IMR-90 (cell line): ENCODE measurements around the gene RFTN2. TPM values are rescaled to one million over a fixed set of nuclear protein-coding genes. Genes with fewer than 3 reads are reported as not detected.

Experiments
- ATAC-seq: fragments of 200-7000 bp; cut with Tn5 transposase; 2 replicates; pipeline ENCODE4 v1.9.1; 2020; ENCODE audit warnings: low read depth, mild to moderate bottlenecking, moderate library complexity
- BruUV-seq: library from RNA; stranded (reverse); fragments of 400-500 nt; replicated peaks from 2 replicates; lab custom pipeline; 2021; lab: Mats Ljungman, UMichigan
- CTCF ChIA-PET: fragments of 300-600 bp; formaldehyde crosslinking; extraction: SDS; loops from one replicate; lab custom pipeline; 2021; ENCODE audit warnings: antibody characterized with exemption; lab: Yijun Ruan, JAX
- POLR2A ChIA-PET: fragments of 300-600 bp; sonication (Branson Sonifier 250); formaldehyde crosslinking; loops from one replicate; lab custom pipeline; 2022; ENCODE audit warnings: antibody characterized with exemption; ENCODE audit not compliant: unreplicated experiment; lab: Charles Lee
- DNase-seq: peaks from one replicate; pipeline ENCODE4 v3.0.0; 2013
- H2AFZ ChIP-seq: replicated peaks from 2 replicates; pipeline ENCODE3; 2013; ENCODE audit warnings: low read length, mild to moderate bottlenecking; ENCODE audit not compliant: poor library complexity
- H2AK5ac ChIP-seq: 2 replicates; pipeline ENCODE4 v1.6.1; 2013; ENCODE audit warnings: low read depth, low read length, inconsistent platforms
- H2AK9ac ChIP-seq: replicated peaks from 2 replicates; pipeline ENCODE3; 2013; ENCODE audit warnings: mild to moderate bottlenecking, low read depth, low read length, moderate library complexity; ENCODE audit not compliant: poor library complexity
- H2BK120ac ChIP-seq: 2 replicates; pipeline ENCODE4 v1.6.1; 2013; ENCODE audit warnings: low read depth, low read length, inconsistent platforms
- H2BK15ac ChIP-seq: 3 replicates; pipeline ENCODE4 v1.6.1; 2013; ENCODE audit warnings: low read depth, low read length, inconsistent platforms
- H2BK20ac ChIP-seq: 2 replicates; pipeline ENCODE4 v1.6.1; 2013; ENCODE audit warnings: low read depth, mild to moderate bottlenecking, inconsistent platforms, low read length, moderate library complexity
- H2BK5ac ChIP-seq: 2 replicates; pipeline ENCODE4 v1.6.1; 2013; ENCODE audit warnings: mild to moderate bottlenecking, low read depth, low read length, inconsistent platforms; ENCODE audit not compliant: poor library complexity, severe bottlenecking
- H3K14ac ChIP-seq: replicated peaks from 2 replicates; pipeline ENCODE4 v1.6.1; 2013; ENCODE audit warnings: low read depth, low read length, inconsistent platforms
- H3K18ac ChIP-seq: 2 replicates; pipeline ENCODE4 v1.6.1; 2013; ENCODE audit warnings: low read depth, low read length, control low read depth
- H3K23ac ChIP-seq: 2 replicates; pipeline ENCODE4 v1.6.1; 2013; ENCODE audit warnings: low read depth, low read length, inconsistent platforms
- H3K27ac ChIP-seq: 2 replicates; pipeline ENCODE4 v1.5.1; 2013; ENCODE audit warnings: mild to moderate bottlenecking, control low read depth, low read length; ENCODE audit not compliant: insufficient read depth
- H3K27me3 ChIP-seq: 2 replicates; pipeline ENCODE4 v1.6.1; 2013; ENCODE audit warnings: low read length; ENCODE audit not compliant: control insufficient read depth, insufficient read depth
- H3K36me3 ChIP-seq: 2 replicates; pipeline ENCODE4 v1.6.1; 2013; ENCODE audit warnings: low read length, mixed read lengths; ENCODE audit not compliant: control insufficient read depth, insufficient read depth
- H3K4ac ChIP-seq: 2 replicates; pipeline ENCODE4 v1.6.1; 2013; ENCODE audit warnings: low read depth, low read length, inconsistent platforms
- H3K4me1 ChIP-seq: 2 replicates; pipeline ENCODE4 v1.6.1; 2013; ENCODE audit warnings: low read length, mixed read lengths; ENCODE audit not compliant: control insufficient read depth, insufficient read depth
- H3K4me2 ChIP-seq: 2 replicates; pipeline ENCODE4 v1.6.1; 2013; ENCODE audit warnings: low read depth, mild to moderate bottlenecking, control low read depth, low read length, moderate library complexity
- H3K4me3 ChIP-seq: 2 replicates; pipeline ENCODE4 v1.5.1; 2013; ENCODE audit warnings: low read depth, mild to moderate bottlenecking, control low read depth, low read length, moderate library complexity; ENCODE audit not compliant: insufficient read depth
- H3K56ac ChIP-seq: 2 replicates; pipeline ENCODE4 v1.6.1; 2013; ENCODE audit warnings: low read length, inconsistent platforms; ENCODE audit not compliant: insufficient read depth; ENCODE audit errors: extremely low read depth
- H3K79me1 ChIP-seq, 2 experiments: 2 replicates each; pipeline ENCODE4 v1.6.1; 2013; ENCODE audit warnings: low read length in 2 of 2, inconsistent platforms in 1 of 2, low read depth in 1 of 2
- H3K9ac ChIP-seq: 2 replicates; pipeline ENCODE4 v1.6.1; 2013; ENCODE audit warnings: low read depth, low read length, control low read depth
- H3K9me1 ChIP-seq: 2 replicates; pipeline ENCODE4 v1.6.1; 2013; ENCODE audit warnings: low read length, inconsistent platforms; ENCODE audit not compliant: insufficient read depth
- H3K9me3 ChIP-seq: 2 replicates; pipeline ENCODE4 v1.6.1; 2013; ENCODE audit warnings: low read length; ENCODE audit not compliant: control insufficient read depth, insufficient read depth
- H4K20me1 ChIP-seq: 2 replicates; pipeline ENCODE4 v1.6.1; 2013; ENCODE audit warnings: low read length, inconsistent platforms; ENCODE audit not compliant: insufficient read depth
- H4K5ac ChIP-seq: 2 replicates; pipeline ENCODE4 v1.6.1; 2013; ENCODE audit warnings: mild to moderate bottlenecking, low read depth, low read length, control low read depth
- H4K8ac ChIP-seq, 2 experiments: 2 replicates each; pipeline ENCODE4 v1.6.1; 2013; ENCODE audit warnings: low read depth in 2 of 2, low read length in 2 of 2, control low read depth in 1 of 2, inconsistent platforms in 1 of 2
- H4K91ac ChIP-seq: 2 replicates; pipeline ENCODE4 v1.6.1; 2013; ENCODE audit warnings: low read depth, low read length, inconsistent platforms; ENCODE audit not compliant: insufficient read depth
- BHLHE40 ChIP-seq: fragments of 150-350 bp; IDR thresholded peaks from 2 replicates; pipeline ENCODE4 v1.6.1; 2016; ENCODE audit warnings: mild to moderate bottlenecking, low read depth, low read length
- CEBPB ChIP-seq: IDR thresholded peaks from 2 replicates; pipeline ENCODE4 v1.6.1; 2012; ENCODE audit warnings: low read depth, low read length, improper control_type of control experiment
- CHD1 ChIP-seq: IDR thresholded peaks from 2 replicates; pipeline ENCODE4 v1.6.1; 2012; ENCODE audit warnings: low read depth, low read length, improper control_type of control experiment
- CTCF ChIP-seq: conservative IDR thresholded peaks from 2 replicates; pipeline ENCODE4 v1.5.1; 2012; ENCODE audit warnings: mild to moderate bottlenecking, low read depth, low read length, improper control_type of control experiment
- FOS ChIP-seq: fragments of 150-350 bp; IDR thresholded peaks from 2 replicates; pipeline ENCODE4 v1.6.1; 2016; ENCODE audit warnings: low read depth, low read length
- MAFK ChIP-seq: IDR thresholded peaks from 2 replicates; pipeline ENCODE4 v1.6.1; 2012; ENCODE audit warnings: low read depth, low read length, improper control_type of control experiment
- MAZ ChIP-seq: IDR thresholded peaks from 2 replicates; pipeline ENCODE4 v1.6.1; 2012; ENCODE audit warnings: low read depth, mild to moderate bottlenecking, low read length, improper control_type of control experiment, moderate library complexity, borderline replicate concordance
- MXI1 ChIP-seq: IDR thresholded peaks from 2 replicates; pipeline ENCODE4 v1.6.1; 2012; ENCODE audit warnings: low read depth, mild to moderate bottlenecking, low read length, moderate library complexity, borderline replicate concordance
- NFE2L2 ChIP-seq: fragments of 150-350 bp; IDR thresholded peaks from 2 replicates; pipeline ENCODE4 v1.6.1; 2016; ENCODE audit warnings: low read depth, mild to moderate bottlenecking, low read length
- POLR2A ChIP-seq: IDR thresholded peaks from 2 replicates; pipeline ENCODE4 v1.6.1; 2012; ENCODE audit warnings: mild to moderate bottlenecking, low read depth, low read length
- RAD21 ChIP-seq: IDR thresholded peaks from 2 replicates; pipeline ENCODE4 v1.6.1; 2012; ENCODE audit warnings: low read length, improper control_type of control experiment
- RCOR1 ChIP-seq: IDR thresholded peaks from 2 replicates; pipeline ENCODE4 v1.6.1; 2012; ENCODE audit warnings: mild to moderate bottlenecking, low read length, improper control_type of control experiment; ENCODE audit not compliant: insufficient replicate concordance
- RFX5 ChIP-seq: IDR thresholded peaks from 2 replicates; pipeline ENCODE4 v1.8.0; 2012; ENCODE audit warnings: low read depth, mild to moderate bottlenecking, low read length, moderate library complexity
- SMC3 ChIP-seq: fragments of 150-350 bp; IDR thresholded peaks from 2 replicates; pipeline ENCODE4 v1.6.1; 2016; ENCODE audit warnings: low read depth, mild to moderate bottlenecking, antibody characterized with exemption, low read length, moderate library complexity
- USF2 ChIP-seq: fragments of 150-350 bp; IDR thresholded peaks from 2 replicates; pipeline ENCODE4 v1.6.1; 2017; ENCODE audit warnings: mild to moderate bottlenecking, antibody characterized with exemption, low read length, low read depth
- WGBS, 2 experiments: methylation state at CpG; one replicate each; pipeline versions ENCODE4 v1.1.5 to v1.1.7; 2013; ENCODE audit warnings: missing lambda C conversion rate in 2 of 2; ENCODE audit not compliant: insufficient read length in 1 of 2; ENCODE audit errors: extremely low coverage in 2 of 2; 5-methylcytosine and 5-hydroxymethylcytosine counted together
- dilution Hi-C: fragments of 300-500 bp; cut with HindIII; formaldehyde crosslinking; loops from one replicate; pipeline ENCODE4 v1.14.3; 2018; ENCODE audit warnings: low sequenced_read_pairs; ENCODE audit not compliant: unreplicated experiment
- in situ Hi-C: fragments of 300-500 bp; cut with MboI; formaldehyde crosslinking; loops from 3 replicates; pipeline ENCODE4 v1.14.3; 2019; ENCODE audit warnings: low sequenced_read_pairs, inconsistent platforms, mixed read lengths
- intact Hi-C: fragments of 100-400 bp; cut with micrococcal nuclease; formaldehyde crosslinking; loops from 2 replicates; pipeline ENCODE4 v1.10.0; 2022
- polyA plus RNA-seq, 3 experiments: library from polyadenylated mRNA; depleted of rRNA; stranded (reverse); fragments of >200 nt; gene quantifications; 2 replicates each; pipeline ENCODE4 v1.2.3, GENCODE V29; 2012; ENCODE audit warnings: low replicate concordance in 1 of 3
- total RNA-seq: library from RNA; depleted of rRNA; stranded (reverse); fragments of >200 nt; gene quantifications from 2 replicates; pipeline ENCODE4 v1.2.3, GENCODE V29; 2012
- TF ChIP-seq, protein P1 (sequence below): fragments of 150-350 bp; IDR thresholded peaks from 2 replicates; pipeline ENCODE4 v1.6.1; 2016; ENCODE audit warnings: low read depth, mild to moderate bottlenecking, low read length, moderate library complexity, borderline replicate concordance

The RFTN2 gene
- total and polyA plus RNA-seq, 2 of the 4 experiments (the other 2 are of a cell fraction), result 0.44 to 2.3 TPM

- ATAC-seq (no peak), DNase-seq (no peak)
- BruUV-seq, result no TSS peak
- H2BK5ac ChIP-seq, result no peak overlapping the region
- ChIA-PET CTCF (interaction anchor here (0.6 kb wide), 1 partner anchor 72 kb away, joined by 5 read pairs; no protein-coding TSS in a partner anchor), POLR2A (no interaction called here)
- H4K5ac ChIP-seq, result no peak overlapping the region
- H3K9me1 ChIP-seq, result no peaks in the 10 kb centered on the region
- no peak overlapping the region for H4K8ac ChIP-seq
- H3K18ac ChIP-seq, result no peak overlapping the region
- H2BK120ac ChIP-seq, result no peak overlapping the region
- in situ Hi-C loops, result no loop called here
- H2AFZ ChIP-seq, result no peak overlapping the region
- H3K9ac ChIP-seq, result no peak overlapping the region
- intact Hi-C loops, result no loop called here
- peaks cover 2% of the 10 kb centered on the region; the same call in 1 of the 2 replicates for H3K4me1 ChIP-seq
- no peak overlapping the region for H3K4me2 ChIP-seq
- no peaks in the 10 kb centered on the region for H3K79me1 ChIP-seq
- H3K23ac ChIP-seq, result no peak overlapping the region
- no peaks in the 10 kb centered on the region for H3K27me3 ChIP-seq
- H2AK9ac ChIP-seq, result no peak overlapping the region
- no peak overlapping the region for H2AK5ac ChIP-seq
- H3K27ac ChIP-seq, result no peak overlapping the region
- no peaks in the 10 kb centered on the region for H3K36me3 ChIP-seq
- H3K14ac ChIP-seq, result no peak overlapping the region
- WGBS, 2 experiments, result no CpG with 5 or more reads among the region's 2 CpGs
- no peak overlapping the region for H3K4me3 ChIP-seq
- H2BK15ac ChIP-seq, result no peak overlapping the region
- no peaks in the 10 kb centered on the region for H4K20me1 ChIP-seq
- H4K91ac ChIP-seq, result no peak overlapping the region
- H2BK20ac ChIP-seq, result no peak overlapping the region
- H3K56ac ChIP-seq, result no peak overlapping the region
- H3K4ac ChIP-seq, result no peak overlapping the region
- no peak for TF ChIP-seq NFE2L2
- TF ChIP-seq USF2, result no peak
- no peak for TF ChIP-seq BHLHE40
- no peak for TF ChIP-seq CTCF
- TF ChIP-seq CHD1, result no peak
- TF ChIP-seq SMC3, result no peak
- TF ChIP-seq CEBPB, result no peak
- no peak for TF ChIP-seq POLR2A
- TF ChIP-seq MAZ, result no peak
- no peak for TF ChIP-seq RAD21
- TF ChIP-seq, protein P1, sequence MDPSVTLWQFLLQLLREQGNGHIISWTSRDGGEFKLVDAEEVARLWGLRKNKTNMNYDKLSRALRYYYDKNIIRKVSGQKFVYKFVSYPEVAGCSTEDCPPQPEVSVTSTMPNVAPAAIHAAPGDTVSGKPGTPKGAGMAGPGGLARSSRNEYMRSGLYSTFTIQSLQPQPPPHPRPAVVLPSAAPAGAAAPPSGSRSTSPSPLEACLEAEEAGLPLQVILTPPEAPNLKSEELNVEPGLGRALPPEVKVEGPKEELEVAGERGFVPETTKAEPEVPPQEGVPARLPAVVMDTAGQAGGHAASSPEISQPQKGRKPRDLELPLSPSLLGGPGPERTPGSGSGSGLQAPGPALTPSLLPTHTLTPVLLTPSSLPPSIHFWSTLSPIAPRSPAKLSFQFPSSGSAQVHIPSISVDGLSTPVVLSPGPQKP, result no peak
- no peak for TF ChIP-seq RFX5
- TF ChIP-seq MAFK, result no peak
- TF ChIP-seq RCOR1, result no peak
- no peak for TF ChIP-seq FOS
- TF ChIP-seq MXI1, result no peak
- no peaks in the 10 kb centered on the region for H3K9me3 ChIP-seq
- dilution Hi-C loops, result no loop called here
These were observed 73.7 kb downstream of the RFTN2 start for GRCh38 chr2:197601726-197602125.
